HepG2 (cell line): ENCODE measurements around the gene OCIAD2. TPM values are rescaled to one million over a fixed set of nuclear protein-coding genes. Genes with fewer than 3 reads are reported as not detected.

Experiments
- ATAC-seq: fragments of 200-7000 bp; cut with Tn5 transposase; 3 replicates; pipeline ENCODE4 v1.9.1; 2020; ENCODE audit warnings: mild to moderate bottlenecking, moderate library complexity
- BruUV-seq: library from RNA; stranded (reverse); fragments of 400-500 nt; replicated peaks from 2 replicates; lab custom pipeline; 2021; lab: Mats Ljungman, UMichigan
- CTCF ChIA-PET: fragments of 300-600 bp; formaldehyde crosslinking; extraction: SDS; loops from one replicate; lab custom pipeline; 2021; ENCODE audit warnings: low total read pairs, inconsistent platforms, low intra/inter-chr PET ratio; lab: Yijun Ruan, JAX
- POLR2A ChIA-PET: fragments of 350-600 bp; sonication (Branson Sonifier 250); formaldehyde crosslinking; loops from one replicate; lab custom pipeline; 2020; ENCODE audit warnings: antibody characterized with exemption, inconsistent platforms; lab: Yijun Ruan, JAX
- DNase-seq: peaks from one replicate; pipeline ENCODE4 v3.0.0-alpha.2; 2015; ENCODE audit warnings: low spot score
- FAIRE-seq: peaks from 3 replicates; lab custom pipeline; 2011; peaks lifted over from hg19 to GRCh38; lab: Jason Lieb, UNC
- H2AFZ ChIP-seq: one replicate; pipeline ENCODE4 v1.6.1; 2011; ENCODE audit warnings: low read length, inconsistent platforms
- H3K27ac ChIP-seq: fragments of 300-600 bp; 3 replicates; pipeline ENCODE4 v1.8.0; 2011; ENCODE audit warnings: mixed run types, mild to moderate bottlenecking, mixed read lengths, low read length, inconsistent platforms; ENCODE audit not compliant: insufficient read depth; ENCODE audit errors: extremely low read length
- H3K27me3 ChIP-seq, 2 experiments: fragments of 200-600 bp in 1 of 2; 2 replicates in 1 of 2; 3 replicates in 1 of 2; pipeline versions ENCODE4 v1.6.0 to v1.8.0; 2011; ENCODE audit warnings: low read length in 2 of 2, mild to moderate bottlenecking in 2 of 2, moderate library complexity in 2 of 2, inconsistent platforms in 1 of 2; ENCODE audit not compliant: insufficient read depth in 2 of 2, control insufficient read depth in 1 of 2
- H3K36me3 ChIP-seq, 2 experiments: fragments of 200-600 bp in 1 of 2; replicated peaks in 1 of 2; 2 replicates in 1 of 2; 3 replicates in 1 of 2; pipeline versions ENCODE4 v1.5.1 to v1.8.0; 2011; ENCODE audit warnings: low read length in 2 of 2, inconsistent platforms in 1 of 2; ENCODE audit not compliant: insufficient read depth in 2 of 2, control insufficient read depth in 1 of 2
- H3K4me1 ChIP-seq: 2 replicates; pipeline ENCODE4 v1.5.1; 2012; ENCODE audit warnings: low read length, inconsistent platforms; ENCODE audit not compliant: insufficient read depth
- H3K4me2 ChIP-seq: 2 replicates; pipeline ENCODE4 v1.6.0; 2011; ENCODE audit warnings: low read depth, low read length, inconsistent platforms
- H3K4me3 ChIP-seq, 3 experiments: fragments of 200-600 bp in 1 of 3; sonication (generic), shearing (Covaris generic) in 1 of 3; replicated peaks in 1 of 3; 2 replicates each; pipeline ENCODE4 v1.5.1; 2011 to 2016; ENCODE audit warnings: low read length in 3 of 3, inconsistent platforms in 2 of 3, low read depth in 2 of 3, mild to moderate bottlenecking in 2 of 3, control low read depth in 1 of 3, mixed read lengths in 1 of 3; ENCODE audit not compliant: insufficient read depth in 1 of 3
- H3K79me2 ChIP-seq: one replicate; pipeline ENCODE4 v1.6.1; 2011; ENCODE audit warnings: low read length, inconsistent platforms; ENCODE audit not compliant: insufficient read depth
- H3K9ac ChIP-seq: 2 replicates; pipeline ENCODE4 v1.6.0; 2011; ENCODE audit warnings: mild to moderate bottlenecking, low read depth, low read length, inconsistent platforms; ENCODE audit not compliant: insufficient read depth
- H3K9me3 ChIP-seq: 2 replicates; pipeline ENCODE4 v1.5.1; 2012; ENCODE audit warnings: mild to moderate bottlenecking, low read length
- H4K20me1 ChIP-seq: 2 replicates; pipeline ENCODE4 v1.6.0; 2011; ENCODE audit warnings: inconsistent platforms, mild to moderate bottlenecking, low read length, moderate library complexity; ENCODE audit not compliant: insufficient read depth
- AGO1 ChIP-seq: fragments of 200-400 bp; formaldehyde crosslinking; IDR thresholded peaks from 2 replicates; pipeline ENCODE4 v1.6.1; 2017; ENCODE audit warnings: mild to moderate bottlenecking, low read depth, low read length, moderate library complexity; ENCODE audit not compliant: poor library complexity, severe bottlenecking
- ERF ChIP-seq: IDR thresholded peaks from 2 replicates; pipeline ENCODE4 v1.6.1; 2018; ENCODE audit warnings: missing biosample characterization, missing genetic modification reagents
- FOSL2 ChIP-seq: sonication (generic); formaldehyde crosslinking; IDR thresholded peaks from 2 replicates; pipeline ENCODE4 v1.4.0; 2020; ENCODE audit warnings: missing genetic modification reagents
- KMT2B ChIP-seq: IDR thresholded peaks from 2 replicates; pipeline ENCODE4 v1.6.1; 2016; ENCODE audit warnings: missing genetic modification reagents, missing compliant biosample characterization
- MAZ ChIP-seq, 2 experiments: sonication (generic) in 1 of 2; formaldehyde crosslinking in 1 of 2; IDR thresholded peaks; 2 replicates each; pipeline versions ENCODE4 v1.5.0 to v1.6.1; 2012 to 2020; ENCODE audit warnings: low read depth in 2 of 2, mild to moderate bottlenecking in 2 of 2, borderline replicate concordance in 1 of 2, improper control_type of control experiment in 1 of 2, low read length in 1 of 2, missing genetic modification reagents in 1 of 2, moderate library complexity in 1 of 2
- MTF1 ChIP-seq: sonication (generic); formaldehyde crosslinking; IDR thresholded peaks from 2 replicates; pipeline ENCODE4 v1.5.0; 2020; ENCODE audit warnings: missing genetic modification reagents
- SAP130 ChIP-seq: IDR thresholded peaks from 2 replicates; pipeline ENCODE4 v1.6.1; 2016; ENCODE audit warnings: low read depth
- SP140L ChIP-seq: sonication (generic); formaldehyde crosslinking; IDR thresholded peaks from 2 replicates; pipeline ENCODE4 v1.4.0; 2020; ENCODE audit warnings: missing genetic modification reagents, borderline replicate concordance
- SSRP1 ChIP-seq: IDR thresholded peaks from 2 replicates; pipeline ENCODE4 v1.6.1; 2016; ENCODE audit warnings: control low read depth
- ZFP62 ChIP-seq: sonication (generic); formaldehyde crosslinking; IDR thresholded peaks from 2 replicates; pipeline ENCODE4 v1.4.0; 2020; ENCODE audit warnings: missing genetic modification reagents
- ZNF350 ChIP-seq: sonication (generic); formaldehyde crosslinking; IDR thresholded peaks from 2 replicates; pipeline ENCODE4 v1.4.0; 2020; ENCODE audit warnings: mild to moderate bottlenecking, low read depth, missing genetic modification reagents, borderline replicate concordance
- ZNF547 ChIP-seq: sonication (generic); formaldehyde crosslinking; IDR thresholded peaks from 2 replicates; pipeline ENCODE4 v1.5.1; 2020; ENCODE audit warnings: mild to moderate bottlenecking, missing genetic modification reagents
- ZSCAN12 ChIP-seq: sonication (generic); formaldehyde crosslinking; IDR thresholded peaks from 2 replicates; pipeline ENCODE4 v1.9.0; 2021; ENCODE audit warnings: mild to moderate bottlenecking, missing genetic modification reagents
- ZSCAN22 ChIP-seq: sonication (generic); formaldehyde crosslinking; IDR thresholded peaks from 2 replicates; pipeline ENCODE4 v1.4.0; 2020; ENCODE audit warnings: mild to moderate bottlenecking, missing genetic modification reagents
- WGBS: methylation state at CpG from one replicate; pipeline ENCODE4 v1.1.6; 2017; ENCODE audit warnings: low lambda C conversion rate; 5-methylcytosine and 5-hydroxymethylcytosine counted together
- in situ Hi-C: cut with HindIII; loops from 2 replicates; pipeline ENCODE4 v1.10.0; 2017; ENCODE audit warnings: low pct_unique_long_range_greater_than_20kb; ENCODE audit not compliant: extremely low pct_ligation_motif_present
- intact Hi-C: fragments of 100-400 bp; cut with micrococcal nuclease; formaldehyde crosslinking; loops from one replicate; pipeline ENCODE4 v1.10.0; 2022; ENCODE audit not compliant: unreplicated experiment
- polyA plus RNA-seq, 8 experiments: library from polyadenylated mRNA; depleted of rRNA in 3 of 8; stranded (reverse) in 7 of 8; unstranded in 1 of 8; fragments of >200 nt; fragmentation: Illumina TruSeq in 4 of 8; extraction: Trizol in 4 of 8; gene quantifications; 2 replicates each; pipeline versions ENCODE4 v1.2.1 to v1.2.3, GENCODE V29; 2011 to 2016; ENCODE audit warnings: low read depth in 4 of 8, missing spikeins in 1 of 8, mixed read lengths in 1 of 8; ENCODE audit not compliant: insufficient read depth in 1 of 8
- total RNA-seq, 5 experiments: library from RNA; depleted of rRNA; stranded (reverse); fragments of >200 nt; fragmentation: Illumina TruSeq; extraction: Trizol; gene quantifications; 2 replicates each; pipeline ENCODE4 v1.2.3, GENCODE V29; 2016; ENCODE audit warnings: low read depth in 1 of 5
- TF ChIP-seq, protein P1 (sequence below): sonication (generic); formaldehyde crosslinking; IDR thresholded peaks from 2 replicates; pipeline ENCODE4 v1.5.0; 2020; ENCODE audit warnings: mild to moderate bottlenecking, missing genetic modification reagents
- TF ChIP-seq, protein P2 (sequence below), 2 experiments: fragments of 450-650 bp in 1 of 2; sonication (generic) in 1 of 2; formaldehyde crosslinking; IDR thresholded peaks; 2 replicates each; pipeline versions ENCODE4 v1.5.0 to v1.8.0; 2020 to 2022; ENCODE audit warnings: mild to moderate bottlenecking in 1 of 2, missing genetic modification reagents in 1 of 2

OCIAD2 gene
- total and polyA plus RNA-seq, 2 of the 13 experiments (the other 11 are each of a cell fraction or from before 2014, with no cell fraction given) = not detected

DNA sequence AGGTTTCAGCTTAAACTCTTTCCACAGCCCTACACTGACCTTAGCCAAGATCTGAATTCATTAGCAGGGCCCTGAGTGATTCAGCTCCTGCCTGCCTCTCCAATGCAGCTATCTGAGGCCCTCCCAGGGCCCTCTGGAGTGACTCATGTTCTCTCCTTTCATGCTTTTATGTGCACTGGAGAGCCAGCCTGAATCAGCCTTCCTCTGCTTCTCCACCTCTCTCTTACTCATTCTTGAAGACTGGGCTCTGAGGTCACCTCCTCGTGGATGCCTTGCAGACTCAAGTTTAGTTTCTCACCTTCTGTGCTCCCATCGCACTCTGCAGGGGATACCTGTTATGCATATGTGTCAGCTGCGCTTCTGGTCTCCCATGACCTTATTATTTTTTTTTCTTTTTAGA lies 3.1 kb upstream of the OCIAD2 start:
- Histone ChIP-seq H4K20me1 (no peaks in the 10 kb centered on the region), H3K9ac (no peak overlapping the region), H3K4me2 (no peak overlapping the region), H3K79me2 (no peaks in the 10 kb centered on the region), H3K27me3 (no peaks in the 10 kb centered on the region), H3K9me3 (no peaks in the 10 kb centered on the region), H3K4me1 (peaks cover 12% of the 10 kb centered on the region)
- in situ Hi-C loops = no loop called here
- CTCF ChIA-PET = no interaction called here
- POLR2A ChIA-PET = no interaction called here
- intact Hi-C loops = no loop called here
- DNase-seq = no peak
- TF ChIP-seq ZSCAN22 (CRISPR knock-in tag) (no peak), SSRP1 (CRISPR knock-in tag) (no peak), FOSL2 (peak; percentile 10; the same call in 1 of the 2 replicates)
- TF ChIP-seq, all 625 proteins: peak for 1
- no peak overlapping the region for H3K27ac ChIP-seq
- no peaks in the 10 kb centered on the region for H3K36me3 ChIP-seq
- no peak for FAIRE-seq
- 47% methylated on average over 3 of the region's 3 CpGs for WGBS
- no peak overlapping the region for H3K4me3 ChIP-seq
- peak; percentile 30; the same call in 1 of the 3 replicates for ATAC-seq
- BruUV-seq = no TSS peak
- no peak overlapping the region for H2AFZ ChIP-seq

- ChIA-PET POLR2A (no interaction called here), CTCF (no interaction called here)
- H3K4me3 ChIP-seq = no peak overlapping the region
- H3K4me1 ChIP-seq = peaks cover 15% of the 10 kb centered on the region
- TF ChIP-seq ZFP62 (CRISPR knock-in tag) (no peak), ZSCAN12 (CRISPR knock-in tag) (no peak), ERF (no peak), ZNF350 (CRISPR knock-in tag) (no peak), KMT2B (CRISPR knock-in tag) (no peak), MTF1 (no peak), ZNF547 (CRISPR knock-in tag) (no peak), SAP130 (CRISPR knock-in tag) (no peak), SP140L (no peak), AGO1 (no peak), MAZ (IDR thresholded peaks at IDR 0.05; ENCODE audit: borderline replicate concordance, low read depth, low read length) (no peak), MAZ (CRISPR knock-in tag; IDR thresholded peaks at IDR 0.05; ENCODE audit: low read depth) (no peak)
- TF ChIP-seq, protein P1, sequence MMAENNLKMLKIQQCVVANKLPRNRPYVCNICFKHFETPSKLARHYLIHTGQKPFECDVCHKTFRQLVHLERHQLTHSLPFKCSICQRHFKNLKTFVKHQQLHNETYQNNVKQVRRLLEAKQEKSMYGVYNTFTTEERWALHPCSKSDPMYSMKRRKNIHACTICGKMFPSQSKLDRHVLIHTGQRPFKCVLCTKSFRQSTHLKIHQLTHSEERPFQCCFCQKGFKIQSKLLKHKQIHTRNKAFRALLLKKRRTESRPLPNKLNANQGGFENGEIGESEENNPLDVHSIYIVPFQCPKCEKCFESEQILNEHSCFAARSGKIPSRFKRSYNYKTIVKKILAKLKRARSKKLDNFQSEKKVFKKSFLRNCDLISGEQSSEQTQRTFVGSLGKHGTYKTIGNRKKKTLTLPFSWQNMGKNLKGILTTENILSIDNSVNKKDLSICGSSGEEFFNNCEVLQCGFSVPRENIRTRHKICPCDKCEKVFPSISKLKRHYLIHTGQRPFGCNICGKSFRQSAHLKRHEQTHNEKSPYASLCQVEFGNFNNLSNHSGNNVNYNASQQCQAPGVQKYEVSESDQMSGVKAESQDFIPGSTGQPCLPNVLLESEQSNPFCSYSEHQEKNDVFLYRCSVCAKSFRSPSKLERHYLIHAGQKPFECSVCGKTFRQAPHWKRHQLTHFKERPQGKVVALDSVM (CRISPR knock-in tag) = no peak
- TF ChIP-seq, protein P2, sequence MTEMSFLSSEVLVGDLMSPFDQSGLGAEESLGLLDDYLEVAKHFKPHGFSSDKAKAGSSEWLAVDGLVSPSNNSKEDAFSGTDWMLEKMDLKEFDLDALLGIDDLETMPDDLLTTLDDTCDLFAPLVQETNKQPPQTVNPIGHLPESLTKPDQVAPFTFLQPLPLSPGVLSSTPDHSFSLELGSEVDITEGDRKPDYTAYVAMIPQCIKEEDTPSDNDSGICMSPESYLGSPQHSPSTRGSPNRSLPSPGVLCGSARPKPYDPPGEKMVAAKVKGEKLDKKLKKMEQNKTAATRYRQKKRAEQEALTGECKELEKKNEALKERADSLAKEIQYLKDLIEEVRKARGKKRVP (CRISPR knock-in tag; IDR thresholded peaks at IDR 0.05) = no peak
- ATAC-seq (no peak), FAIRE-seq (no peak), DNase-seq (no peak)
- intact Hi-C loops (no loop called here), in situ Hi-C loops (no loop called here)
- H4K20me1 ChIP-seq = no peaks in the 10 kb centered on the region
- H3K9ac ChIP-seq = no peak overlapping the region
- no peak overlapping the region for H3K27ac ChIP-seq
- no peaks in the 10 kb centered on the region for H3K36me3 ChIP-seq
- H3K27me3 ChIP-seq = no peaks in the 10 kb centered on the region
- no TSS peak for BruUV-seq
- no peak overlapping the region for H3K4me2 ChIP-seq
- no peak overlapping the region for H2AFZ ChIP-seq
- no peaks in the 10 kb centered on the region for H3K9me3 ChIP-seq
- H3K79me2 ChIP-seq = no peaks in the 10 kb centered on the region
These were observed 2.1 kb upstream of the OCIAD2 start for GRCh38 chr4:48908687-48909086.
